Lower leg skin (tissue), 3 donors: ENCODE results near the gene CAPN15.

Source experiments
- CTCF ChIP-seq, 3 donors: fragments of 450-650 bp; IDR thresholded peaks; one replicate each; pipeline ENCODE4 v1.5.1; 2016; ENCODE audit warnings: antibody characterized with exemption in 3 of 3, mild to moderate bottlenecking in 3 of 3, moderate library complexity in 2 of 3
- POLR2A ChIP-seq, 2 donors: fragments of 450-650 bp; IDR thresholded peaks; one replicate each; pipeline ENCODE4 v1.6.1; 2016 to 2017; ENCODE audit warnings: antibody characterized with exemption in 2 of 2, mild to moderate bottlenecking in 1 of 2, moderate library complexity in 1 of 2

- no peak for TF ChIP-seq CTCF (IDR thresholded peaks at IDR 0.05)
- TF ChIP-seq POLR2A (IDR thresholded peaks at IDR 0.05): no peak
Measured at GRCh38 chr16:536746-537145, 9.2 kb downstream of the CAPN15 start.
